ENCODE data around the gene ARMC2.
"Not testable (repeated sequence)": the region's sequence is repeated elsewhere in the genome, so short reads cannot be mapped to it uniquely, and the experiment has no call there.

Gene ARMC2

DNA sequence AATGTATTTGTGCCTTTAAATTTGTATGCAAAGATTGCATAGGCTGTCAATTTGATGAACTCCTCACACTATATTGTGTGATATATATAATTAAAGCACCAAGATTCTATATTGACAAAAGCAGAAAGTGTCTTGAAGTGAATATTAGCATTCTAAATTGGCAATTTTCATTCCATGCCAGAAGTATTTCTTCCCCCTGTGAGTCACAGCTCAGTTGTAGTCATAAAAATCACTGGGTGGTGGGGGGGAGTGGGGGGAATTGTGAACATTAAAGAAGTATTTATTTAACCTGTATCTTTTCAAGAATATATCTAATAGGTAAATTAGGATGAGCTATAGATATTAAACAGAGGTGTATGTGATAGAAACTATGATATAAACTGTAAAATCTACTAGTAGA is 3.1 kb upstream of the ARMC2 start:
- peaks cover 0 to 33% (median 24%) of the 10 kb centered on the region in 5 donors for H3K4me1 ChIP-seq (ENCODE audit: control insufficient read depth in 5 of 5, insufficient read depth in 5 of 5, low read length in 5 of 5)
- no peak overlapping the region for H3K9ac ChIP-seq (ENCODE audit: low read length in 5 of 5)
- H3K27ac ChIP-seq (ENCODE audit: low read depth, low read length): no peak overlapping the region
- H3K9me3 ChIP-seq (ENCODE audit: control insufficient read depth in 5 of 5, low read length in 5 of 5): no peaks in the 10 kb centered on the region
- no peak overlapping the region for H3K4me3 ChIP-seq (ENCODE audit: low read depth in 1 of 5, low read length in 5 of 5)
- no peaks in the 10 kb centered on the region for H3K36me3 ChIP-seq (ENCODE audit: control insufficient read depth in 5 of 5, insufficient read depth in 5 of 5, low read length in 5 of 5)
- H3K27me3 ChIP-seq (ENCODE audit: control insufficient read depth in 5 of 5, insufficient read depth in 4 of 5, low read length in 5 of 5): no peaks in the 10 kb centered on the region

GRCh38 chr6:108846101-108846500 is 2.1 kb upstream of the ARMC2 start:
- Histone ChIP-seq H3K9ac (ENCODE audit: low read length in 5 of 5) (no peak overlapping the region), H3K36me3 (ENCODE audit: control insufficient read depth in 5 of 5, insufficient read depth in 5 of 5, low read length in 5 of 5) (no peaks in the 10 kb centered on the region), H3K4me3 (ENCODE audit: low read depth in 1 of 5, low read length in 5 of 5) (no peak overlapping the region), H3K4me1 (ENCODE audit: control insufficient read depth in 5 of 5, insufficient read depth in 5 of 5, low read length in 5 of 5) (peaks cover 2 to 39% (median 31%) of the 10 kb centered on the region in 5 donors), H3K9me3 (ENCODE audit: control insufficient read depth in 5 of 5, low read length in 5 of 5) (no peaks in the 10 kb centered on the region), H3K27me3 (ENCODE audit: control insufficient read depth in 5 of 5, insufficient read depth in 4 of 5, low read length in 5 of 5) (no peaks in the 10 kb centered on the region), H3K27ac (ENCODE audit: low read depth, low read length) (no peak overlapping the region)

GRCh38 chr6:108846628-108847027 is 1.6 kb upstream of the ARMC2 start:
- Histone ChIP-seq H3K4me1 (ENCODE audit: control insufficient read depth in 5 of 5, insufficient read depth in 5 of 5, low read length in 5 of 5) (peaks cover 2 to 42% (median 34%) of the 10 kb centered on the region in 5 donors), H3K9me3 (ENCODE audit: control insufficient read depth in 5 of 5, low read length in 5 of 5) (no peaks in the 10 kb centered on the region), H3K4me3 (ENCODE audit: low read depth in 1 of 5, low read length in 5 of 5) (no peak overlapping the region), H3K27me3 (ENCODE audit: control insufficient read depth in 5 of 5, insufficient read depth in 4 of 5, low read length in 5 of 5) (no peaks in the 10 kb centered on the region), H3K27ac (ENCODE audit: low read depth, low read length) (no peak overlapping the region), H3K36me3 (ENCODE audit: control insufficient read depth in 5 of 5, insufficient read depth in 5 of 5, low read length in 5 of 5) (no peaks in the 10 kb centered on the region), H3K9ac (ENCODE audit: low read length in 5 of 5) (no peak overlapping the region)

GRCh38 chr6:108847738-108848115 is 495 bp upstream of the ARMC2 start:
- Histone ChIP-seq H3K4me3 (ENCODE audit: low read depth in 1 of 5, low read length in 5 of 5) (peak overlapping the region; percentile 69 to 86 (median 81)), H3K27ac (ENCODE audit: low read depth, low read length) (peak overlapping the region; percentile 67), H3K4me1 (ENCODE audit: control insufficient read depth in 5 of 5, insufficient read depth in 5 of 5, low read length in 5 of 5) (peaks cover 2 to 42% (median 34%) of the 10 kb centered on the region in 5 donors), H3K27me3 (ENCODE audit: control insufficient read depth in 5 of 5, insufficient read depth in 4 of 5, low read length in 5 of 5) (no peaks in the 10 kb centered on the region), H3K9me3 (ENCODE audit: control insufficient read depth in 5 of 5, low read length in 5 of 5) (no peaks in the 10 kb centered on the region), H3K9ac (ENCODE audit: low read length in 5 of 5) (peak overlapping the region in 4 of 5 donors; percentile 71 to 78 (median 76)), H3K36me3 (ENCODE audit: control insufficient read depth in 5 of 5, insufficient read depth in 5 of 5, low read length in 5 of 5) (no peaks in the 10 kb centered on the region)

- Histone ChIP-seq H3K9me3 (ENCODE audit: control insufficient read depth in 5 of 5, low read length in 5 of 5) (no peaks in the 10 kb centered on the region), H3K36me3 (ENCODE audit: control insufficient read depth in 5 of 5, insufficient read depth in 5 of 5, low read length in 5 of 5) (peaks cover 5 to 12% (median 9%) of the 10 kb centered on the region in 5 donors), H3K9ac (ENCODE audit: low read length in 5 of 5) (peak overlapping the region in 1 of 5 donors; percentile 57), H3K4me1 (ENCODE audit: control insufficient read depth in 5 of 5, insufficient read depth in 5 of 5, low read length in 5 of 5) (peaks cover 2 to 37% (median 34%) of the 10 kb centered on the region in 5 donors), H3K4me3 (ENCODE audit: low read depth in 1 of 5, low read length in 5 of 5) (peak overlapping the region in 1 of 5 donors; percentile 48), H3K27ac (ENCODE audit: low read depth, low read length) (peak overlapping the region; percentile 92), H3K27me3 (ENCODE audit: control insufficient read depth in 5 of 5, insufficient read depth in 4 of 5, low read length in 5 of 5) (no peaks in the 10 kb centered on the region)
These were observed 2.6 kb downstream of the ARMC2 start for GRCh38 chr6:108850669-108851465.

GRCh38 chr6:108851756-108852155 is 3.5 kb downstream of the ARMC2 start:
- Histone ChIP-seq H3K9ac (ENCODE audit: low read length in 5 of 5) (no peak overlapping the region), H3K27me3 (ENCODE audit: control insufficient read depth in 5 of 5, insufficient read depth in 4 of 5, low read length in 5 of 5) (no peaks in the 10 kb centered on the region), H3K4me1 (ENCODE audit: control insufficient read depth in 5 of 5, insufficient read depth in 5 of 5, low read length in 5 of 5) (peaks cover 2 to 37% (median 34%) of the 10 kb centered on the region in 5 donors)

DNA sequence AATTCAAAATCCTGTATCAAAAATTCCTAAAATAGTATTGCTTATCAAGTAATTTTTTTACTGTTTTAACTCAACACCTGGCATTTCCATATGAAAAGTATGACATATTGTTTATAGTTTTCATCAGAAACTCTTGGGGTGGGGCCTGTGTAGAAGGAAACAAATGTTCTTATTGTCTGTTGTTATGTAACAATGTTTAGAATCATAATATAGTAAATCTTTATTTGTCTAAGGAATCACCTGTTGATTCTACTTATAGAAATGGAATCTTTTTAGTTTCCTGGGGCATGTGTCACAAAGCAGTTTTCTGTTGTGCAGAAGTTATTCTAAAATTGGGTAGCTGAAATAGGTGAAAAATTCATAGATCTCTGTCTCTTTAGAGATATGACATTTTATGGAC is 4.9 kb downstream of the ARMC2 start:
- no peak overlapping the region for H3K4me3 ChIP-seq (ENCODE audit: low read depth in 1 of 5, low read length in 5 of 5)
- H3K9me3 ChIP-seq (ENCODE audit: control insufficient read depth in 5 of 5, low read length in 5 of 5): peaks cover 0 to 9% (median 7%) of the 10 kb centered on the region in 5 donors
- H3K4me1 ChIP-seq (ENCODE audit: control insufficient read depth in 5 of 5, insufficient read depth in 5 of 5, low read length in 5 of 5): peaks cover 2 to 30% (median 28%) of the 10 kb centered on the region in 5 donors
- peaks cover 13 to 30% (median 19%) of the 10 kb centered on the region in 5 donors for H3K36me3 ChIP-seq (ENCODE audit: control insufficient read depth in 5 of 5, insufficient read depth in 5 of 5, low read length in 5 of 5)
- H3K27ac ChIP-seq (ENCODE audit: low read depth, low read length): no peak overlapping the region
- no peak overlapping the region for H3K9ac ChIP-seq (ENCODE audit: low read length in 5 of 5)
- no peaks in the 10 kb centered on the region for H3K27me3 ChIP-seq (ENCODE audit: control insufficient read depth in 5 of 5, insufficient read depth in 4 of 5, low read length in 5 of 5)

More at GRCh38 chr6:108851756-108852155, 3.5 kb downstream of the ARMC2 start:
- Histone ChIP-seq H3K36me3 (ENCODE audit: control insufficient read depth in 5 of 5, insufficient read depth in 5 of 5, low read length in 5 of 5) (peaks cover 12 to 20% (median 15%) of the 10 kb centered on the region in 5 donors), H3K27ac (ENCODE audit: low read depth, low read length) (peak overlapping the region; percentile 92), H3K4me3 (ENCODE audit: low read depth in 1 of 5, low read length in 5 of 5) (no peak overlapping the region), H3K9me3 (ENCODE audit: control insufficient read depth in 5 of 5, low read length in 5 of 5) (peaks cover 0 to 5% (median 0%) of the 10 kb centered on the region in 5 donors)

GRCh38 chr6:108862479-108863191 is 14.4 kb downstream of the ARMC2 start:
- Histone ChIP-seq H3K36me3 (ENCODE audit: control insufficient read depth in 5 of 5, insufficient read depth in 5 of 5, low read length in 5 of 5) (peaks cover 5 to 26% (median 13%) of the 10 kb centered on the region in 5 donors), H3K4me3 (ENCODE audit: low read depth in 1 of 5, low read length in 5 of 5) (no peak overlapping the region), H3K9me3 (ENCODE audit: control insufficient read depth in 5 of 5, low read length in 5 of 5) (peaks cover 0 to under 1% (median 0%) of the 10 kb centered on the region in 5 donors), H3K9ac (ENCODE audit: low read length in 5 of 5) (no peak overlapping the region), H3K27me3 (ENCODE audit: control insufficient read depth in 5 of 5, insufficient read depth in 4 of 5, low read length in 5 of 5) (no peaks in the 10 kb centered on the region), H3K4me1 (ENCODE audit: control insufficient read depth in 5 of 5, insufficient read depth in 5 of 5, low read length in 5 of 5) (peaks cover 0 to 11% (median 3%) of the 10 kb centered on the region in 5 donors), H3K27ac (ENCODE audit: low read depth, low read length) (no peak overlapping the region)

GRCh38 chr6:108865751-108866286 is 17.6 kb downstream of the ARMC2 start:
- not testable (repeated sequence) for H3K9ac ChIP-seq (ENCODE audit: low read length in 5 of 5); H3K27ac ChIP-seq (ENCODE audit: low read depth, low read length); H3K27me3 ChIP-seq (ENCODE audit: control insufficient read depth in 5 of 5, insufficient read depth in 4 of 5, low read length in 5 of 5); H3K9me3 ChIP-seq (ENCODE audit: control insufficient read depth in 5 of 5, low read length in 5 of 5); H3K4me3 ChIP-seq (ENCODE audit: low read depth in 1 of 5, low read length in 5 of 5)
- H3K36me3 ChIP-seq (ENCODE audit: control insufficient read depth in 5 of 5, insufficient read depth in 5 of 5, low read length in 5 of 5): peaks cover 3 to 24% (median 7%) of the 10 kb centered on the region in 5 donors
- peaks cover 0 to 17% (median 8%) of the 10 kb centered on the region in 5 donors for H3K4me1 ChIP-seq (ENCODE audit: control insufficient read depth in 5 of 5, insufficient read depth in 5 of 5, low read length in 5 of 5)

Measured in subcutaneous abdominal adipose tissue (tissue), 5 donors.